Nucleus accumbens (tissue), 56 donors: Measurements from ENCODE around the gene CDC42EP5.

Source experiments
- DNase-seq, 56 donors: peaks; one replicate each; lab custom pipeline; 2025; lab: John Stamatoyannopoulos, UW

CDC42EP5 gene

GRCh38 chr19:54415208-54415900, 57.7 kb downstream of the CDC42EP5 start, which contains the start of gene TTYH1:
Gene TTYH1 (plus strand): TSS chr19:54415464. CDS start chr19:54415553, 89 bp downstream.
- peak in 43 of 56 donors; percentile 23 to 79 (median 59) for DNase-seq
